ENCODE results near the gene NCOA3.

NCOA3 gene

DNA sequence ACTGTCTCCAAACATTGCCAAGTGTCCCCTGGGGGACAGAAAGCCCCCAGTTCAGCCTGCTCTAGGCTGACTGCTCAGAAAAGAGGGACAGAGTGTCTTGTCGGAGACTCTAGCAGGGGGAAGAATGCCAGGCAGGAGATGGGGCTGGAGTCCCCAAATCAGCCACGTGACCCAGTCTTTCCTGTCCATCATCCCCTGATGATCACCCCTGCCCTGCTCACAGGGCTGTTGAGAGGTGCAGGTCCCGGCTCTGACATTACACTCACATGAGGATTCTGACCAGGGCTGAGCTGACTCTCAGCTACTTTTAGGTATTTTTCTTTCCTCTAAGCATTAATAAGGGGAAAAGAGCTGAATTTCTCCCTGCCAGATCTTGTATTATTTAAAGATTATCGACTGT, 167.8 kb downstream of the NCOA3 start:
- no peak for DNase-seq

DNA sequence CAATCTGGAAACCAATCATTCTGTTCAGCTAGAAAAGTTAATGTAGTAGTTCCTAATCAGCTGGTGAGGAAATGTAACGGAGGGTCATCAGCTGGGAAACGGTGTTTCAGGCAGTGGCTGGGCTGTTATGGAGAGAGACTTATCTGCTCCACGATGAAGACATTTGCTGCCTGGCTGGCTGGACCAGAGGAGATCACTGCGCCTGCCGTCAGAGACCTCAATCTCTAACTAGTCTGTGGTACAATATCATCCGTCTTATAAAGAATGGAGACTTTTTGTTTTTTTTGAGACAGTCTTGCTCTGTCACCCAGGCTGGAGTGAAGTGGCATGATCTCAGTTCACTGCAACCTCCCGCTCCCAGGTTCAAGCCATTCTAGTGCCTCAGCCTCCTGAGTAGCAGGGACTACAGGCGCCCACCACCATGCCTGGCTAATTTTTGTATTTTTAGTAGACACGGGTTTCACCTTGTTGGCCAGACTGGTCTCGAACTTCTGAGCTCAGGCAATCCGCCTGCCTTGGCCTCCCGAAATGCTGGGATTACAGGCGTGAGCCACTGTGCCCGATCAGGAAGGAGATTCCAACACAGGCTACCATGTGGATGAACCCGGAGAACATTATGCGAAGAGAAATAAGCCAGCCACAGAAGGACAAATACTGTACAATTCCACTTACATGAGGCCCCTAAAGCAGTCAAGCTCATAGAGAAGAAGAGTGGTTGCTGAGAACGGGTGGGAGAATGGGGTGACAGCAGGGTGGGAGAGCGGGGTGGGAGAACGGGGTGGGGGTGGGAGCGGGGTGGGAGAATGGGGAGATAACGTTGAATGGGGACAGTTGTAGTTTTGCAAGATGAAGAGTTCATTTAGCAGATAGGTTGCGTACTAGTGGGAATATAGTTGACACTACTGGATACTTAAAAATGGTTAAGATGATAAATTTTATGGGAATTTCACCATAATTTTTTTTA, 168.5 kb downstream of the NCOA3 start:
- no peak for DNase-seq

DNA sequence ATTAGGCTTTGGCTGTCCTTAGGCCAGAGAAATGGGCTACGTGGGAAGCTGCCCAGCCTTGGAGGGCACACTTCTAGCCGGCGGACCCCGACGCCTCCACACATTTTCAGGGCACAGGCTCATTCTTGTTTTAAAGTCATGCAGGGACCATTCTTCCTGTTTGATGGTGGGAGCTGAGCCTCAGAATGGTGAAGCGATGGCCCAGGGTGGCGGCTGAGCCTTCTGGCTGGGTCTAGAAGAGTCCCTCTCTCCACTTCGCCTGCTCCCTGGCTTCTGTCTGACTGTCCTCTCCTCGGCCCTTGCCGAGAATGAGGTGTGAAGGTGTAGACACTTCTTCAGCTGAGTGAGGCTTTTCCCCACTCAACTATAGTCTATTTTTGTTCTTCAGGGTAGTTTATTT, 169.2 kb downstream of the NCOA3 start:
- DNase-seq = no peak

DNA sequence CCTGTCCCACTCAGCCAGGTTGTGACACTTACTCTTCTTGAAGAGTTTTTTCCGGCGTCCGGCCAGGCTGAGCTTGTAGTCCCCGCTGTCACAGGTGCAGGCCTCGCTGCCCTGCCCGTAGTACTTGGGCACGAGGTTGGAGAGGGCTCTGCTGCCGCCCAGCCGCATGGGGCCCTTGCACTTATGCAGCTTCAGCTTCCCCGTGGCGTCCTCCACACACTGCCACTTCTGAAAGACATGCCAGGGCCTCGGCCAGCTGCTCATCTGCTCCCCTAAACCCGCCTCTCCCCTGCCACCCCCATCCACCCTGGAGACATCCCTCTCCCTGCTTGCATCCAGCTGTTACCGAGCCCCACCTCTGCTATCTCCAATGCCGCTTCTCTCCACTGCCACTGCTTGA, 170.5 kb downstream of the NCOA3 start:
- no peak for DNase-seq

DNA sequence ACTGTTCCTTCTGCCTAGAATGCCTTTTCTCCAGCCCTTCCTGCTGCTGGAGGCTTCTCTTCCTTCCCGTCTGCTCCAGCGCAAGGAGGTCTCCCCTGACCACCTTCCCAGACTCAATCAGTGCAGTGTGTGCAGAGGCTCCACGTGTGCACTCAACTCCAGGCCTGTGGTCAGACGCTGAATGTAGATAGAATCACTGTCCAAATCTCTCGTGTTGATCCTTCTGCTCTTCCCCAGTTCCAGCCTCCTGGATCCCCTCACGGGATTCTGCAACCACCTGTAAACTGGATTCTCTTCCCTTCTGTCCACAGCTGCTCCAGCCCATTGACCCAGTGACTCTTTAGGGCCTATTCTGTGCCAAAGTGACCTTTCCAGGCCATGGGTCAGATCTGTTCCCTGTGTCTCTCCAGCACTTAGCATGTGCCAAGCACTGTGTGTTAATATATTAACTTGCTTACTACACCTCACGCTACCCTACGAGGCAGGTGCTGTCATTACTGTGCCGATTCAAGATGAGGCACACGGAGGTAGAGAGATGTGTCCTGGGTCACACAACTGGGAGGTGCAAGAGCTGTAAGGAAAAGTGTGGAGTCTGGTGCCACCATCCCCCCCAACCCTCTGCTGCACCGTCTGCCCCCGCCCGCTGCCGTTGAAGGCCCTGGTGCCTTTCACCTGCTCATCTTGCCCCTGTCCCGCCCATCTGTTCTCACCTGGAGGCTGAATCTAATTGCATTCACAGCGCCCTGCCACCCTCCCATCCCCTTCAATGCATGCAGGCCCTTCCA, 171.4 kb downstream of the NCOA3 start:
- no peak for DNase-seq

DNA sequence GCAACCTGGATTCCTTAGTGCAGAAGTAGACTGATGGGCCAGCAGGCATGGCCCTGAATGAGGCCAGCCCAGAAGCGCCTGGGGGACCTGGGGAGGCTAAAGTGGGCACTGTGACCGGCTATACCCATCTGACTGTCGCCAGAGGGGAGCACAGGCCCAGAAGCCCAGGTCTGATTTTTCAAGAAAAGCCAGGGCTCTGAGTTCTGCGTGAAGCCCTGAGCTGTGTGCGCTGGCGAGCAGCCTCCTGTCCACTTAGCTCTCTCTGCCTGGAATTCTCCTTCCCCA, 171.9 kb downstream of the NCOA3 start:
- DNase-seq = no peak

DNA sequence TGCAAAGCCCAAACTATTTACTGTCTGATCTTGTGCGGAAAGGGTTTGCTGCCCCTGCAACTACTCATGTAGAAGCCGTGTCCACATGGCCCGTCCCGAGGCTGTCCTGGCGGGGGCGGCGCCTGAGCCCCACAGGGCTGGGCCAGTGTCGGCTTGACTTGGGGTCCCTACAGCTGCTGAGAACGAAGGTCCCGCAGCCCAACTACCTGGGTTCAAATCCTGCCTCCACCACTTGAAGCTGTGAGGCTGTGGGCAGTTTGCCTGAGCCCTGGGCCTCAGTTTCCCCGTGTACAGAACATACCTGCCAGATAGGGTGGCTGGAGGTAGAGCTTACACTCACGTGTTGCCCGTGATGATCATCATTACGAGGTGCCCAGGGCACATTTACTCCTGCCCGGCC, 172.5 kb downstream of the NCOA3 start:
- DNase-seq = no peak

GRCh38 chr20:47674686-47675085, 173.0 kb downstream of the NCOA3 start:
- DNase-seq = no peak

- DNase-seq = no peak
Observed at GRCh38 chr20:47675190-47676142, 173.8 kb downstream of the NCOA3 start.

- no peak for DNase-seq
Observed at GRCh38 chr20:47676219-47676721, 174.6 kb downstream of the NCOA3 start.

GRCh38 chr20:47676912-47677634, 175.4 kb downstream of the NCOA3 start:
- DNase-seq = no peak

DNA sequence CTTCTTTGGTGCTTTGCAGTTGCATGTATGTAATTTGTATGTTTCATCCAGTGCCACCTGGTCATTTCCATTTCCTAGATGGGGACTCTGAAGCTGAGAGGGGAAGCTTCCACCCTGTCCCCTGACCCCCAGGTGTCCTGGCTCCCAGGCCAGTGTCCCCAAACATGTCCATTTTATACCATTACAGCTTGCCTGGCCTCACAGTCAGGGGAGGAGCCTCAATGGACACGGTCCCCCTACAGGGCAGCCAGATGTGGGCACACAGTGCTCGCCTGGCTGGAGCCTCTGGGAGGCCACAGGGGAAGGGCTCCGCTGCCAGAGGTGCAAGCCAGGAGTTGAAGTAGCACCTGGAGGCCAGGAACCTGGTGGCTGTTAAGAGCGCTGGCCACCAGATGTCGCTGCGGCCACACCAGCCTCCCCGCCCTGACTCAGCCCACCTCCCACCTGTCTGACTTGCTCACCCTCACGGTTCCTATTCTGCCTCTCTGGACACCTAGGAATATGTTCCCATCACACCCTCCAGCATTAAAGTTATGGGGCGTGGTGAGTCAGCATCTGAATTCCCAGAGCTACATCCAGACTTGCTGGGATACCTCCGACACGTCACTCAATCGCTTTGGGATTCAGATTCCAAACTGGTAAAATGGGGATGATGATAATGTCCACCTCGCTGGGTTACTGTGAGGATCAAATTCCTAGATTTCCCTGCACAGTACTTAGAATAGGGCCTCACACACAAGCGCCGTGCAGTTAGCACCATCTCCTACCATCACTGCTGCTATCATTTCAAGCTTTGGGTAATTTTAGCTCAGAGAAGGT, 176.2 kb downstream of the NCOA3 start:
- peak in 5 of 6 experiments; percentile 9 to 50 (median 45) for DNase-seq

DNA sequence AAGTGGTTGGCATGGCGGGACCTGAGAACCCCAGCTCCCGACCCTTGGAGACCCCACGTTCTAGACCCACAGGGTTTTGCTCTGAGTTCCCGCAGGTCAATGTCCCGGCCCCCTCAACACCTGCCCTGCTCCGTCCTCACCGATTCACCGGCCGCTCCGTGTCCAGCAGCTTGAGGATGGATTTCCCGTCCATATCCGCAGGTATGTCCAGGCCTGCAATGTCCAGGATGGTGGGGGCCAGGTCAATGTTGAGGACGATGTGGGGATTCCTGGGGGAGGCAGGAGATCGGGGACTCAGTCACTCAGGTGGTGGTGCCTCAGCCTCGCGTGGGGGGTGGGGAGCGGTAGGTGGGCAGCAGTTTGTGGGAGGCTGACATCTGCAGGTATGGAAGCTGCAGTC, 176.8 kb downstream of the NCOA3 start:
- no peak for DNase-seq

DNA sequence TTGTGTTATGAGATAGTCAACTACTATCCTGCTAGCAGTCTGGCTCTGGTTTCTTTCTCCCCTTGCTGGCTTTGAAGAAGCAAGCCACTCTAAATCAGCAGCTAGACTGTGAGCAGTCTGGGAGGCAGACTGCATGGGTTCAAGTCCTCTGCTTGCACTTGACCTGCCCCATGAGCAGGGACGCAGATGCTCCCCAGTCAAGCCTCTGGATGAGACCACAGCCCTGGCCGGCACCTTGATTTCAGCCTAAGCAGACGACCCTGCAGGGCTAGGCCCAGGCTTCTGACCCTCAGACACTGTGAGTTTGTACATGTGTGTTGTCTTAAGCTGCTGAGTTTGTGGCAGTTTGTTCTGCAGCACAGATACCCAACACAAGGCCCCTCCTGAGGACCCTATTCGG, 177.8 kb downstream of the NCOA3 start:
- no peak for DNase-seq

- no peak for DNase-seq
Observed at GRCh38 chr20:47680804-47681529, 179.3 kb downstream of the NCOA3 start.

DNA sequence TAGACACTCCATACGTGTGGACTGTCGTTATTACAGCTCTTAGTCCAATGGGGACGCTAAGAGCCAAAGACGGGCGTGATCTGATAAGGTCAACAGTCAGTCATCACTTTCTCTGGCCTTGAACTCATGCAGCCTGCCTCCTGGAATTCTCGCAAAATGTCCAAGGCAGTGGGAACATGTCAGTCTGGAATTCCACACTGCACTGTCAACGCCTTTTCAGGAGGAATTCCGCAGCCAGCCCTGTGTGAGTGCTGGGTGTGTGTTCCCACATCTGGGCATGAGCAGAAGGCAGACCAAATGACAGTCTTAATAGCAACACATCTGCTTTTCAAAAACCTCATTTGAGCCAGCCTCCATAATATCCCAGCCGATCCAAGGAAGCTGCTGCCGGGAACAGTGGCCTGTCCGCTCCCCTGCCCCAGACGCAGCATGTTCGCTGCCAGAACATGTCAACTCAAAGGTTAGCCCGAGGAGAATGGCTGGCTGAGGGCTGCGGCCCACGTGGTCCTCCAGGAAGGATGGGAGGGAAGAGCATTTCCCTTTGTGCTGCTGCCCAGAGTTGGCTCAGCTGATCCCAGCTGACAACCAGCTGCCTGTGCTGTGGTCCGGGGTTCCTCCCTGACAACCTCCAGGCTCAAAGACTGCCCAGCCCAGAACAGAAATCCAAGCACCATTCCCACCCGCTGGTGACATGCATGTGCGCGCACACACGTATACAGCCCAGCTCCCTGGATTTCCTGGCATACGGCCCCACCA, 180.5 kb downstream of the NCOA3 start:
- no peak for DNase-seq

GRCh38 chr20:47682916-47683315, 181.2 kb downstream of the NCOA3 start:
- DNase-seq = no peak

GRCh38 chr20:47684306-47685080, 182.8 kb downstream of the NCOA3 start:
- no peak for DNase-seq

DNA sequence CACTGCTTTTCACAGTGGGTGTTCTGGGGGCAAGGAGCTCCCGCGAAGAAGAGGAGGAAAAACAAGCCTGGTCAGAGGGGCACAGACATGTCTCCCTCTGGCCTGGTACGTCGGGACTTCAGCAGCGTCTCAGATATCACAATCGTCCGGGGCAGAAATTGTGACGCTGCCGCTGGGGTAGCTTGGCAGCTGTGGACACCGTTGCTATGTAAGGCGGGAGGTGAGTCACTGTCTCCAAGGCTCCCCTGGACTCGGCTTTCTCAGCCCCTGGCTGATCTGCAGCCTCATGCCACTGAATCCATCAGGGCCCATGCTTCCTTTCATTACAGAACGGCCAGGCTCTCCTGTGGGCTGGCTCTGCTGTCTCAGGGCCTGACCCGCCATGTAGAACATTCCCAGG, 184.9 kb downstream of the NCOA3 start:
- DNase-seq = no peak
